ENCODE results near the gene LHX6.
A peak's percentile ranks its signal among the peaks of the same experiment; 100 is the strongest.

LHX6 gene

GRCh38 chr9:122220673-122221182 is 8.0 kb downstream of the LHX6 start:
- no peak overlapping the region for H3K23ac ChIP-seq (ENCODE audit: low read length in 2 of 2)
- H4K91ac ChIP-seq (ENCODE audit: low read length) = no peak overlapping the region
- H3K4me3 ChIP-seq (ENCODE audit: insufficient read depth in 1 of 2, low read depth in 1 of 2, low read length in 2 of 2) = no peak overlapping the region
- H2BK120ac ChIP-seq (ENCODE audit: low read depth, low read length) = no peak overlapping the region
- no peak overlapping the region for H3K4ac ChIP-seq (ENCODE audit: low read depth in 1 of 2, low read length in 2 of 2)
- H4K8ac ChIP-seq (ENCODE audit: low read length) = no peak overlapping the region
- H3K14ac ChIP-seq (ENCODE audit: low read length in 2 of 2) = no peak overlapping the region
- 9% methylated on average over 15 of the region's 18 CpGs for WGBS
- peaks cover 100% of the 10 kb centered on the region in 2 experiments for H3K27me3 ChIP-seq (ENCODE audit: control insufficient read depth in 1 of 2, insufficient read depth in 1 of 2, low read length in 2 of 2)
- no peak overlapping the region for H2BK15ac ChIP-seq (ENCODE audit: low read depth, poor library complexity, severe bottlenecking)
- peaks cover 20% of the 10 kb centered on the region for H3K4me1 ChIP-seq (ENCODE audit: control insufficient read depth, insufficient read depth, low read depth, low read length)
- H2BK12ac ChIP-seq (ENCODE audit: low read length in 2 of 2) = no peak overlapping the region
- H2BK5ac ChIP-seq (ENCODE audit: low read depth, low read length, poor library complexity, severe bottlenecking) = no peak overlapping the region
- no peak overlapping the region for H2AK5ac ChIP-seq (ENCODE audit: low read length, severe bottlenecking)
- H3K36me3 ChIP-seq (ENCODE audit: control insufficient read depth in 1 of 2, insufficient read depth in 2 of 2, low read depth in 1 of 2, low read length in 2 of 2) = no peaks in the 10 kb centered on the region
- no peak overlapping the region for H3K9ac ChIP-seq (ENCODE audit: low read length)
- H3K9me3 ChIP-seq (ENCODE audit: control insufficient read depth, low read length) = no peaks in the 10 kb centered on the region
- H3K27ac ChIP-seq (ENCODE audit: low read length, poor library complexity, severe bottlenecking) = no peak overlapping the region
- no peak overlapping the region for H3K4me2 ChIP-seq (ENCODE audit: low read length, poor library complexity, severe bottlenecking)
- no peak for DNase-seq
- H3K18ac ChIP-seq (ENCODE audit: low read depth in 1 of 2, low read length in 2 of 2) = no peak overlapping the region
- no peaks in the 10 kb centered on the region for H3K79me1 ChIP-seq (replicated peaks; ENCODE audit: low read length, poor library complexity, severe bottlenecking)
- no peak overlapping the region for H2AFZ ChIP-seq (ENCODE audit: low read depth, low read length)

GRCh38 chr9:122219856-122220672 is 8.7 kb downstream of the LHX6 start:
- H2AK5ac ChIP-seq (ENCODE audit: low read length, severe bottlenecking) = no peak overlapping the region
- H3K23ac ChIP-seq (ENCODE audit: low read length in 2 of 2) = no peak overlapping the region
- no peak for DNase-seq
- H4K8ac ChIP-seq (ENCODE audit: low read length) = no peak overlapping the region
- no peak overlapping the region for H3K18ac ChIP-seq (ENCODE audit: low read depth in 1 of 2, low read length in 2 of 2)
- H2BK5ac ChIP-seq (ENCODE audit: low read depth, low read length, poor library complexity, severe bottlenecking) = no peak overlapping the region
- peak overlapping the region; percentile 14 for H3K4me2 ChIP-seq (ENCODE audit: low read length, poor library complexity, severe bottlenecking)
- under 1% methylated on average over 57 of the region's 57 CpGs for WGBS
- H3K36me3 ChIP-seq (ENCODE audit: control insufficient read depth in 1 of 2, insufficient read depth in 2 of 2, low read depth in 1 of 2, low read length in 2 of 2) = no peaks in the 10 kb centered on the region
- peaks cover 99 to 100% of the 10 kb centered on the region in 2 experiments for H3K27me3 ChIP-seq (ENCODE audit: control insufficient read depth in 1 of 2, insufficient read depth in 1 of 2, low read length in 2 of 2)
- H4K91ac ChIP-seq (ENCODE audit: low read length) = no peak overlapping the region
- H3K9ac ChIP-seq (ENCODE audit: low read length) = no peak overlapping the region
- no peak overlapping the region for H3K4ac ChIP-seq (ENCODE audit: low read depth in 1 of 2, low read length in 2 of 2)
- no peak overlapping the region for H3K27ac ChIP-seq (ENCODE audit: low read length, poor library complexity, severe bottlenecking)
- H2BK12ac ChIP-seq (ENCODE audit: low read length in 2 of 2) = no peak overlapping the region
- peak overlapping the region in 1 of 2 experiments; percentile 21 for H3K4me3 ChIP-seq (ENCODE audit: insufficient read depth in 1 of 2, low read depth in 1 of 2, low read length in 2 of 2)
- no peak overlapping the region for H2BK120ac ChIP-seq (ENCODE audit: low read depth, low read length)
- H3K14ac ChIP-seq (ENCODE audit: low read length in 2 of 2) = no peak overlapping the region
- H3K9me3 ChIP-seq (ENCODE audit: control insufficient read depth, low read length) = no peaks in the 10 kb centered on the region
- H2AFZ ChIP-seq (ENCODE audit: low read depth, low read length) = no peak overlapping the region
- H3K79me1 ChIP-seq (replicated peaks; ENCODE audit: low read length, poor library complexity, severe bottlenecking) = no peaks in the 10 kb centered on the region
- H2BK15ac ChIP-seq (ENCODE audit: low read depth, poor library complexity, severe bottlenecking) = no peak overlapping the region
- peaks cover 20% of the 10 kb centered on the region for H3K4me1 ChIP-seq (ENCODE audit: control insufficient read depth, insufficient read depth, low read depth, low read length)

GRCh38 chr9:122218935-122219855 is 9.6 kb downstream of the LHX6 start:
- peak overlapping the region in 1 of 2 experiments; percentile 21 for H3K4me3 ChIP-seq (ENCODE audit: insufficient read depth in 1 of 2, low read depth in 1 of 2, low read length in 2 of 2)
- peaks cover 96 to 100% of the 10 kb centered on the region in 2 experiments for H3K27me3 ChIP-seq (ENCODE audit: control insufficient read depth in 1 of 2, insufficient read depth in 1 of 2, low read length in 2 of 2)
- H3K23ac ChIP-seq (ENCODE audit: low read length in 2 of 2) = peak overlapping the region in 1 of 2 experiments; percentile 66
- H3K36me3 ChIP-seq (ENCODE audit: control insufficient read depth in 1 of 2, insufficient read depth in 2 of 2, low read depth in 1 of 2, low read length in 2 of 2) = no peaks in the 10 kb centered on the region
- WGBS = 2% methylated on average over 58 of the region's 59 CpGs
- no peak overlapping the region for H3K18ac ChIP-seq (ENCODE audit: low read depth in 1 of 2, low read length in 2 of 2)
- H2BK12ac ChIP-seq (ENCODE audit: low read length in 2 of 2) = no peak overlapping the region
- H3K9me3 ChIP-seq (ENCODE audit: control insufficient read depth, low read length) = no peaks in the 10 kb centered on the region
- H3K4me1 ChIP-seq (ENCODE audit: control insufficient read depth, insufficient read depth, low read depth, low read length) = peaks cover 21% of the 10 kb centered on the region
- H3K4ac ChIP-seq (ENCODE audit: low read depth in 1 of 2, low read length in 2 of 2) = no peak overlapping the region
- no peak overlapping the region for H3K27ac ChIP-seq (ENCODE audit: low read length, poor library complexity, severe bottlenecking)
- no peaks in the 10 kb centered on the region for H3K79me1 ChIP-seq (replicated peaks; ENCODE audit: low read length, poor library complexity, severe bottlenecking)
- no peak overlapping the region for H2BK120ac ChIP-seq (ENCODE audit: low read depth, low read length)
- H3K9ac ChIP-seq (ENCODE audit: low read length) = no peak overlapping the region
- H3K4me2 ChIP-seq (ENCODE audit: low read length, poor library complexity, severe bottlenecking) = peak overlapping the region; percentile 3
- no peak overlapping the region for H2BK15ac ChIP-seq (ENCODE audit: low read depth, poor library complexity, severe bottlenecking)
- no peak overlapping the region for H4K91ac ChIP-seq (ENCODE audit: low read length)
- H2AFZ ChIP-seq (ENCODE audit: low read depth, low read length) = no peak overlapping the region
- H3K14ac ChIP-seq (ENCODE audit: low read length in 2 of 2) = no peak overlapping the region
- no peak for DNase-seq
- no peak overlapping the region for H2BK5ac ChIP-seq (ENCODE audit: low read depth, low read length, poor library complexity, severe bottlenecking)
- no peak overlapping the region for H4K8ac ChIP-seq (ENCODE audit: low read length)
- H2AK5ac ChIP-seq (ENCODE audit: low read length, severe bottlenecking) = no peak overlapping the region
